PC-3 (cell line): ENCODE measurements around the gene NEU4. TPM values are rescaled to one million over a fixed set of nuclear protein-coding genes. Genes with fewer than 3 reads are reported as not detected.

Experiments used
- ATAC-seq: fragments of 200-7000 bp; cut with Tn5 transposase; 2 replicates; pipeline ENCODE4 v1.9.1; 2020; ENCODE audit warnings: mild to moderate bottlenecking, moderate library complexity
- BruUV-seq: library from RNA; stranded (reverse); fragments of 400-500 nt; replicated peaks from 2 replicates; lab custom pipeline; 2021; lab: Mats Ljungman, UMichigan
- CTCF ChIA-PET: fragments of 300-600 bp; sonication (Branson Sonifier 250); formaldehyde crosslinking; loops from one replicate; lab custom pipeline; 2022; ENCODE audit warnings: antibody characterized with exemption; lab: Charles Lee
- POLR2A ChIA-PET: fragments of 300-600 bp; sonication (Branson Sonifier 250); formaldehyde crosslinking; loops from one replicate; lab custom pipeline; 2022; ENCODE audit warnings: antibody characterized with exemption; ENCODE audit not compliant: unreplicated experiment; lab: Charles Lee
- DNase-seq: peaks from one replicate; pipeline ENCODE4 v3.0.0-alpha.2; 2015
- H2AFZ ChIP-seq: fragments of 300-600 bp; sonication (generic); 2 replicates; pipeline ENCODE4 v1.6.0; 2016; ENCODE audit warnings: antibody characterized with exemption, low read length
- H3F3A ChIP-seq: fragments of 300-600 bp; sonication (generic); one replicate; pipeline ENCODE4 v1.6.0; 2017; ENCODE audit warnings: antibody characterized with exemption, low read length, control low read depth, mild to moderate bottlenecking; ENCODE audit not compliant: unreplicated experiment
- H3K27ac ChIP-seq: fragments of 300-600 bp; sonication (generic); 2 replicates; pipeline ENCODE4 v1.5.1; 2016; ENCODE audit warnings: mild to moderate bottlenecking, low read length
- H3K27me3 ChIP-seq: fragments of 300-600 bp; sonication (generic); 2 replicates; pipeline ENCODE4 v1.6.1; 2016; ENCODE audit warnings: low read length, mixed read lengths
- H3K36me3 ChIP-seq: fragments of 300-600 bp; sonication (generic); 2 replicates; pipeline ENCODE4 v1.6.1; 2016; ENCODE audit warnings: low read depth, mixed run types, low read length, mixed read lengths
- H3K4me1 ChIP-seq: fragments of 300-600 bp; sonication (generic); 2 replicates; pipeline ENCODE4 v1.5.1; 2016; ENCODE audit warnings: low read length; ENCODE audit not compliant: insufficient read depth
- H3K4me2 ChIP-seq: fragments of 300-600 bp; sonication (generic); 2 replicates; pipeline ENCODE4 v1.6.0; 2016; ENCODE audit warnings: low read length
- H3K4me3 ChIP-seq: fragments of 300-600 bp; sonication (generic); 2 replicates; pipeline ENCODE4 v1.5.1; 2016; ENCODE audit warnings: mild to moderate bottlenecking, low read length, mixed read lengths
- H3K79me2 ChIP-seq: fragments of 300-600 bp; sonication (generic); 2 replicates; pipeline ENCODE4 v1.6.1; 2017; ENCODE audit warnings: low read length, mixed read lengths
- H3K9ac ChIP-seq: fragments of 300-600 bp; sonication (generic); 2 replicates; pipeline ENCODE4 v1.6.0; 2016; ENCODE audit warnings: mild to moderate bottlenecking, low read length
- H3K9me2 ChIP-seq: fragments of 300-600 bp; sonication (generic); replicated peaks from 2 replicates; pipeline ENCODE4 v1.6.1; 2016; ENCODE audit warnings: mixed run types, low read length, mixed read lengths
- H3K9me3 ChIP-seq: fragments of 300-600 bp; sonication (generic); 2 replicates; pipeline ENCODE4 v1.6.1; 2016; ENCODE audit warnings: low read length, mixed read lengths
- H4K20me1 ChIP-seq: fragments of 300-600 bp; sonication (generic); 2 replicates; pipeline ENCODE4 v1.6.1; 2016; ENCODE audit warnings: low read length, mixed read lengths
- EZH2 ChIP-seq: fragments of 300-600 bp; sonication (generic); IDR thresholded peaks from one replicate; pipeline ENCODE4 v1.6.1; 2017; ENCODE audit warnings: antibody characterized with exemption, mild to moderate bottlenecking, low read length; ENCODE audit not compliant: unreplicated experiment
- EZH2phosphoT487 ChIP-seq: fragments of 300-600 bp; sonication (generic); IDR thresholded peaks from 2 replicates; pipeline ENCODE4 v1.6.1; 2018; ENCODE audit warnings: mild to moderate bottlenecking, antibody characterized with exemption, low read length, borderline replicate concordance
- intact Hi-C: fragments of 100-400 bp; cut with micrococcal nuclease; formaldehyde crosslinking; loops from 2 replicates; pipeline ENCODE4 v1.9.0; 2023
- total RNA-seq: library from RNA; depleted of rRNA; stranded (reverse); fragments of >200 nt; gene quantifications from 2 replicates; pipeline ENCODE4 v1.2.3, GENCODE V29; 2014
- TF ChIP-seq, protein P1 (sequence below): fragments of 300-600 bp; sonication (generic); conservative IDR thresholded peaks from 2 replicates; pipeline ENCODE4 v1.5.1; 2017; ENCODE audit warnings: antibody characterized with exemption, low read depth, mild to moderate bottlenecking, low read length

NEU4 gene
- total RNA-seq, 1 experiment from 2014 or later = not detected

- Histone ChIP-seq H3K4me1 (peaks cover 9% of the 10 kb centered on the region), H3K9ac (no peak overlapping the region), H2AFZ (no peak overlapping the region), H3K36me3 (no peaks in the 10 kb centered on the region), H4K20me1 (no peaks in the 10 kb centered on the region), H3K9me3 (no peaks in the 10 kb centered on the region), H3F3A (peaks cover 1% of the 10 kb centered on the region), H3K27ac (no peak overlapping the region), H3K79me2 (no peaks in the 10 kb centered on the region), H3K27me3 (no peaks in the 10 kb centered on the region), H3K9me2 (no peaks in the 10 kb centered on the region), H3K4me2 (no peak overlapping the region), H3K4me3 (no peak overlapping the region)
- BruUV-seq = no TSS peak
- ChIA-PET CTCF (no interaction called here), POLR2A (no interaction called here)
- TF ChIP-seq EZH2 (no peak), EZH2phosphoT487 (no peak)
- TF ChIP-seq, protein P1, sequence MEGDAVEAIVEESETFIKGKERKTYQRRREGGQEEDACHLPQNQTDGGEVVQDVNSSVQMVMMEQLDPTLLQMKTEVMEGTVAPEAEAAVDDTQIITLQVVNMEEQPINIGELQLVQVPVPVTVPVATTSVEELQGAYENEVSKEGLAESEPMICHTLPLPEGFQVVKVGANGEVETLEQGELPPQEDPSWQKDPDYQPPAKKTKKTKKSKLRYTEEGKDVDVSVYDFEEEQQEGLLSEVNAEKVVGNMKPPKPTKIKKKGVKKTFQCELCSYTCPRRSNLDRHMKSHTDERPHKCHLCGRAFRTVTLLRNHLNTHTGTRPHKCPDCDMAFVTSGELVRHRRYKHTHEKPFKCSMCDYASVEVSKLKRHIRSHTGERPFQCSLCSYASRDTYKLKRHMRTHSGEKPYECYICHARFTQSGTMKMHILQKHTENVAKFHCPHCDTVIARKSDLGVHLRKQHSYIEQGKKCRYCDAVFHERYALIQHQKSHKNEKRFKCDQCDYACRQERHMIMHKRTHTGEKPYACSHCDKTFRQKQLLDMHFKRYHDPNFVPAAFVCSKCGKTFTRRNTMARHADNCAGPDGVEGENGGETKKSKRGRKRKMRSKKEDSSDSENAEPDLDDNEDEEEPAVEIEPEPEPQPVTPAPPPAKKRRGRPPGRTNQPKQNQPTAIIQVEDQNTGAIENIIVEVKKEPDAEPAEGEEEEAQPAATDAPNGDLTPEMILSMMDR = no peak
- DNase-seq (no peak), ATAC-seq (no peak)
- intact Hi-C loops = no loop called here
Measured at GRCh38 chr2:241767464-241768250, 41.3 kb upstream of the NEU4 start.

- Histone ChIP-seq H3K27ac (no peak overlapping the region), H3K79me2 (no peaks in the 10 kb centered on the region), H3K4me2 (no peak overlapping the region), H3K9me2 (no peaks in the 10 kb centered on the region), H3K4me1 (peaks cover 3% of the 10 kb centered on the region), H3K9ac (no peak overlapping the region), H4K20me1 (no peaks in the 10 kb centered on the region), H3F3A (no peaks in the 10 kb centered on the region), H3K27me3 (no peaks in the 10 kb centered on the region), H3K36me3 (no peaks in the 10 kb centered on the region), H3K9me3 (no peaks in the 10 kb centered on the region), H3K4me3 (no peak overlapping the region), H2AFZ (no peak overlapping the region)
- intact Hi-C loops = no loop called here
- DNase-seq (no peak), ATAC-seq (no peak)
- POLR2A ChIA-PET = no interaction called here
- CTCF ChIA-PET = no interaction called here
- TF ChIP-seq EZH2phosphoT487 (no peak), EZH2 (no peak)
- TF ChIP-seq, protein P1 = no peak
- no TSS peak for BruUV-seq
Measured at GRCh38 chr2:241768251-241768711, 40.7 kb upstream of the NEU4 start.

- no TSS peak for BruUV-seq
- intact Hi-C loops = no loop called here
- Histone ChIP-seq H3K4me2 (no peak overlapping the region), H3K79me2 (no peaks in the 10 kb centered on the region), H3K4me1 (peaks cover 3% of the 10 kb centered on the region), H2AFZ (no peak overlapping the region), H3K27ac (no peak overlapping the region), H4K20me1 (no peaks in the 10 kb centered on the region), H3K9me3 (no peaks in the 10 kb centered on the region), H3K27me3 (no peaks in the 10 kb centered on the region), H3F3A (no peaks in the 10 kb centered on the region), H3K4me3 (no peak overlapping the region), H3K9me2 (no peaks in the 10 kb centered on the region), H3K36me3 (no peaks in the 10 kb centered on the region), H3K9ac (no peak overlapping the region)
- ATAC-seq (no peak; the same call in 1 of the 2 replicates), DNase-seq (no peak)
- POLR2A ChIA-PET = no interaction called here
- CTCF ChIA-PET = no interaction called here
- TF ChIP-seq EZH2phosphoT487 = no peak
- no peak for TF ChIP-seq EZH2
- TF ChIP-seq, protein P1 = no peak
Measured at GRCh38 chr2:241768850-241769249, 40.1 kb upstream of the NEU4 start.
